ENCODE data around the gene NTRK3. TPM values are rescaled to one million over a fixed set of nuclear protein-coding genes. Genes with fewer than 3 reads are reported as not detected.

NTRK3 gene
- total RNA-seq, 6 donors from 2014 or later: 1.4 to 11.5 (median 2.4) TPM

GRCh38 chr15:88233921-88234320 lies 22.6 kb downstream of the NTRK3 start:
- 83 to 89% methylated on average over 9 of the region's 9 CpGs for WGBS, 2 donors
- no peak for DNase-seq

GRCh38 chr15:88232771-88233201 lies 23.8 kb downstream of the NTRK3 start:
- Histone ChIP-seq H3K4me3 (no peak overlapping the region), H3K36me3 (no peaks in the 10 kb centered on the region), H3K9me3 (no peaks in the 10 kb centered on the region), H3K27me3 (no peaks in the 10 kb centered on the region), H3K4me1 (no peaks in the 10 kb centered on the region), H3K27ac (no peak overlapping the region)
- WGBS, 2 donors: 76 to 80% methylated on average over 4 of the region's 4 CpGs
- ATAC-seq (ENCODE audit: low FRiP score in 2 of 2): no peak
- TF ChIP-seq POLR2AphosphoS5 (IDR thresholded peaks at IDR 0.05): no peak
- TF ChIP-seq EP300 (IDR thresholded peaks at IDR 0.05): no peak
- TF ChIP-seq POLR2A (IDR thresholded peaks at IDR 0.05): no peak
- TF ChIP-seq CTCF (IDR thresholded peaks at IDR 0.05): no peak
- no peak for DNase-seq

More at GRCh38 chr15:88233921-88234320, 22.6 kb downstream of the NTRK3 start:
- no peaks in the 10 kb centered on the region for H3K36me3 ChIP-seq
- H3K4me1 ChIP-seq: no peaks in the 10 kb centered on the region
- ATAC-seq (ENCODE audit: low FRiP score in 2 of 2): no peak
- H3K9me3 ChIP-seq: no peaks in the 10 kb centered on the region
- TF ChIP-seq CTCF (IDR thresholded peaks at IDR 0.05) (no peak), POLR2A (IDR thresholded peaks at IDR 0.05) (no peak)
- no peaks in the 10 kb centered on the region for H3K27me3 ChIP-seq
- no peak overlapping the region for H3K27ac ChIP-seq
- H3K4me3 ChIP-seq: no peak overlapping the region

- DNase-seq (no peak), ATAC-seq (ENCODE audit: low FRiP score in 2 of 2) (no peak)
- no peaks in the 10 kb centered on the region for H3K27me3 ChIP-seq
- WGBS, 2 donors: 88 to 93% methylated on average over 6 of the region's 6 CpGs
- H3K9me3 ChIP-seq: no peaks in the 10 kb centered on the region
- H3K4me1 ChIP-seq: no peaks in the 10 kb centered on the region
- no peak overlapping the region for H3K27ac ChIP-seq
- no peaks in the 10 kb centered on the region for H3K36me3 ChIP-seq
- H3K4me3 ChIP-seq: no peak overlapping the region
- no peak for TF ChIP-seq POLR2AphosphoS5 (IDR thresholded peaks at IDR 0.05)
- no peak for TF ChIP-seq POLR2A (IDR thresholded peaks at IDR 0.05)
- TF ChIP-seq CTCF (IDR thresholded peaks at IDR 0.05): no peak
- TF ChIP-seq EP300 (IDR thresholded peaks at IDR 0.05): no peak
These were observed 24.5 kb downstream of the NTRK3 start for GRCh38 chr15:88231909-88232644.

GRCh38 chr15:88230823-88231222 lies 25.7 kb downstream of the NTRK3 start:
- ATAC-seq (ENCODE audit: low FRiP score in 2 of 2) (no peak), DNase-seq (no peak)
- Histone ChIP-seq H3K27ac (no peak overlapping the region), H3K4me1 (no peaks in the 10 kb centered on the region), H3K9me3 (no peaks in the 10 kb centered on the region), H3K27me3 (no peaks in the 10 kb centered on the region), H3K4me3 (no peak overlapping the region), H3K36me3 (no peaks in the 10 kb centered on the region)
- no peak for TF ChIP-seq EP300 (IDR thresholded peaks at IDR 0.05)
- no peak for TF ChIP-seq POLR2AphosphoS5 (IDR thresholded peaks at IDR 0.05)
- no peak for TF ChIP-seq POLR2A (IDR thresholded peaks at IDR 0.05)
- no peak for TF ChIP-seq CTCF (IDR thresholded peaks at IDR 0.05)
- 35 to 42% methylated on average over 2 of the region's 2 CpGs for WGBS, 2 donors

GRCh38 chr15:88225461-88225860 lies 31.1 kb downstream of the NTRK3 start:
- no peaks in the 10 kb centered on the region for H3K36me3 ChIP-seq

More at GRCh38 chr15:88225461-88225860, 31.1 kb downstream of the NTRK3 start:
- Histone ChIP-seq H3K27ac (no peak overlapping the region), H3K4me1 (no peaks in the 10 kb centered on the region), H3K9me3 (no peaks in the 10 kb centered on the region), H3K27me3 (no peaks in the 10 kb centered on the region), H3K4me3 (no peak overlapping the region)
- ATAC-seq (ENCODE audit: low FRiP score in 2 of 2) (no peak), DNase-seq (no peak)
- 29 to 43% methylated on average over 5 of the region's 5 CpGs for WGBS, 2 donors
- TF ChIP-seq POLR2AphosphoS5 (IDR thresholded peaks at IDR 0.05): no peak
- TF ChIP-seq POLR2A (IDR thresholded peaks at IDR 0.05): no peak
- no peak for TF ChIP-seq EP300 (IDR thresholded peaks at IDR 0.05)
- no peak for TF ChIP-seq CTCF (IDR thresholded peaks at IDR 0.05)

Measured in upper lobe of left lung (tissue), 6 donors.